GM23338 (cell line): ENCODE measurements around the gene CCDC201. TPM values are rescaled to one million over a fixed set of nuclear protein-coding genes. Genes with fewer than 3 reads are reported as not detected.

ENCODE experiments used
- ATAC-seq: fragments of 200-7000 bp; cut with Tn5 transposase; 3 replicates; pipeline ENCODE4 v1.9.1; 2020
- DNase-seq: peaks from one replicate; pipeline ENCODE4 v3.0.0-alpha.2; 2015; ENCODE audit warnings: low spot score
- H2AFZ ChIP-seq: fragments of 200-600 bp; sonication (generic); 2 replicates; pipeline ENCODE4 v1.8.0; 2016; ENCODE audit warnings: antibody characterized with exemption, mild to moderate bottlenecking, moderate library complexity
- H3F3A ChIP-seq: fragments of 200-600 bp; sonication (generic); replicated peaks from 2 replicates; pipeline ENCODE4 v1.8.0; 2017; ENCODE audit warnings: antibody characterized with exemption, mixed run types, low read depth
- H3K27ac ChIP-seq: fragments of 200-600 bp; sonication (generic); 2 replicates; pipeline ENCODE4 v1.6.1; 2016; ENCODE audit warnings: low read depth
- H3K27me3 ChIP-seq: fragments of 200-600 bp; sonication (generic); 2 replicates; pipeline ENCODE4 v1.8.0; 2016; ENCODE audit warnings: mild to moderate bottlenecking, mixed run types, moderate library complexity; ENCODE audit not compliant: insufficient read depth
- H3K36me3 ChIP-seq: fragments of 200-600 bp; sonication (generic); 2 replicates; pipeline ENCODE4 v1.8.0; 2016; ENCODE audit warnings: mild to moderate bottlenecking; ENCODE audit not compliant: insufficient read depth
- H3K4me1 ChIP-seq: fragments of 200-600 bp; sonication (generic); 2 replicates; pipeline ENCODE4 v1.8.0; 2016; ENCODE audit warnings: mild to moderate bottlenecking, moderate library complexity; ENCODE audit not compliant: insufficient read depth
- H3K4me2 ChIP-seq: fragments of 200-600 bp; sonication (generic); 2 replicates; pipeline ENCODE4 v1.7.1; 2017; ENCODE audit warnings: mixed run types
- H3K4me3 ChIP-seq: fragments of 200-600 bp; sonication (generic); 2 replicates; pipeline ENCODE4 v1.6.1; 2016; ENCODE audit warnings: mixed run types
- H3K79me2 ChIP-seq: fragments of 200-600 bp; sonication (generic); replicated peaks from 2 replicates; pipeline ENCODE4 v1.8.0; 2017; ENCODE audit warnings: mild to moderate bottlenecking; ENCODE audit not compliant: insufficient read depth
- H3K9me2 ChIP-seq: fragments of 200-600 bp; sonication (generic); 2 replicates; pipeline ENCODE4 v1.8.0; 2017; ENCODE audit not compliant: insufficient read depth
- H4K20me1 ChIP-seq: fragments of 200-600 bp; sonication (generic); replicated peaks from 2 replicates; pipeline ENCODE4 v1.8.0; 2017; ENCODE audit warnings: mild to moderate bottlenecking; ENCODE audit not compliant: insufficient read depth
- H3K27ac Mint-ChIP-seq: 2 replicates; pipeline ENCODE4 v1.8.0; 2020; ENCODE audit warnings: inconsistent platforms, mild to moderate bottlenecking, moderate library complexity, mixed read lengths
- H3K27me3 Mint-ChIP-seq: 3 replicates; pipeline ENCODE4 v1.8.0; 2022; ENCODE audit warnings: low read depth, mild to moderate bottlenecking, moderate library complexity, mixed read lengths, inconsistent platforms; ENCODE audit not compliant: insufficient read depth, poor library complexity
- H3K36me3 Mint-ChIP-seq: 3 replicates; pipeline ENCODE4 v1.8.0; 2021; ENCODE audit warnings: low read depth, mild to moderate bottlenecking, inconsistent platforms, moderate library complexity, mixed read lengths
- H3K4me1 Mint-ChIP-seq: 3 replicates; pipeline ENCODE4 v1.8.0; 2020; ENCODE audit warnings: mild to moderate bottlenecking, inconsistent platforms, mixed read lengths
- H3K4me3 Mint-ChIP-seq: 3 replicates; pipeline ENCODE4 v1.8.0; 2021; ENCODE audit warnings: moderate library complexity, mild to moderate bottlenecking, inconsistent platforms, mixed read lengths
- H3K9me3 Mint-ChIP-seq: 3 replicates; pipeline ENCODE4 v1.8.0; 2020; ENCODE audit warnings: moderate library complexity, mild to moderate bottlenecking, inconsistent platforms, mixed read lengths
- CREB1 ChIP-seq: fragments of 250-450 bp; sonication (Bioruptor Pico); IDR thresholded peaks from 2 replicates; pipeline ENCODE4 v1.5.0; 2020; ENCODE audit warnings: low read depth, mild to moderate bottlenecking, moderate library complexity
- CTCF ChIP-seq, 2 experiments: fragments of 200-600 bp in 1 of 2; sonication (generic) in 1 of 2; conservative IDR thresholded peaks; 2 replicates each; pipeline versions ENCODE4 v1.5.1 to v1.6.1; 2016 to 2017; ENCODE audit warnings: antibody characterized with exemption in 2 of 2, low read depth in 2 of 2, mild to moderate bottlenecking in 2 of 2, moderate library complexity in 1 of 2
- ETS1 ChIP-seq: IDR thresholded peaks from 2 replicates; pipeline ENCODE4 v1.6.1; 2016; ENCODE audit warnings: antibody characterized with exemption
- EZH2 ChIP-seq: fragments of 200-600 bp; sonication (generic); IDR thresholded peaks from one replicate; pipeline ENCODE4 v1.8.0; 2017; ENCODE audit warnings: antibody characterized with exemption, mild to moderate bottlenecking, low read depth; ENCODE audit not compliant: unreplicated experiment
- EZH2phosphoT487 ChIP-seq: fragments of 200-600 bp; sonication (generic); IDR thresholded peaks from one replicate; pipeline ENCODE4 v1.8.1; 2018; ENCODE audit warnings: antibody characterized with exemption; ENCODE audit not compliant: unreplicated experiment
- JUNB ChIP-seq: IDR thresholded peaks from one replicate; pipeline ENCODE4 v1.6.1; 2016; ENCODE audit warnings: antibody characterized with exemption; ENCODE audit not compliant: unreplicated experiment
- NANOG ChIP-seq: IDR thresholded peaks from 2 replicates; pipeline ENCODE4 v1.6.1; 2016; ENCODE audit warnings: antibody characterized with exemption, borderline replicate concordance
- POLR2AphosphoS5 ChIP-seq: IDR thresholded peaks from 2 replicates; pipeline ENCODE4 v1.6.1; 2016; ENCODE audit warnings: antibody characterized with exemption, low read depth
- REST ChIP-seq: IDR thresholded peaks from one replicate; pipeline ENCODE4 v1.6.1; 2018; ENCODE audit warnings: antibody characterized with exemption; ENCODE audit not compliant: unreplicated experiment
- STAT1 ChIP-seq: IDR thresholded peaks from one replicate; pipeline ENCODE4 v1.6.1; 2016; ENCODE audit warnings: antibody characterized with exemption; ENCODE audit not compliant: unreplicated experiment
- ZNF114 ChIP-seq: fragments of 250-450 bp; sonication (Bioruptor Pico); IDR thresholded peaks from 2 replicates; pipeline ENCODE4 v1.5.0; 2020; ENCODE audit warnings: mild to moderate bottlenecking, moderate library complexity
- ZNF331 ChIP-seq: fragments of 250-450 bp; sonication (Bioruptor Pico); IDR thresholded peaks from 2 replicates; pipeline ENCODE4 v1.5.0; 2020; ENCODE audit warnings: low read depth, mild to moderate bottlenecking, moderate library complexity
- ZNF462 ChIP-seq: fragments of 250-450 bp; sonication (Bioruptor Pico); IDR thresholded peaks from 2 replicates; pipeline ENCODE4 v1.5.0; 2020; ENCODE audit warnings: mild to moderate bottlenecking, moderate library complexity
- polyA plus RNA-seq: library from polyadenylated mRNA; unstranded; fragments of >200 nt; fragmentation: Nextera tagmentation; extraction: Ambion mirVana; gene quantifications from 2 replicates; pipeline ENCODE4 v1.2.1, GENCODE V29; 2016
- total RNA-seq: library from RNA; depleted of rRNA; stranded (reverse); fragments of >200 nt; shearing (Covaris generic); gene quantifications from 2 replicates; pipeline ENCODE4 v1.2.3, GENCODE V29; 2014

Gene CCDC201
- total and polyA plus RNA-seq, 2 experiments from 2014 or later: not detected

- Histone ChIP-seq H3K27ac (no peak overlapping the region), H3K36me3 (0 out of 2 replicates have a peak, but pooled peaks cover 3% of the 10 kb centered on the region), H4K20me1 (no peaks in the 10 kb centered on the region), H3K9me2 (no peaks in the 10 kb centered on the region), H3K4me2 (no peak overlapping the region), H3K79me2 (no peaks in the 10 kb centered on the region), H3F3A (no peaks in the 10 kb centered on the region), H3K27me3 (no peaks in the 10 kb centered on the region), H3K4me1 (no peaks in the 10 kb centered on the region), H3K4me3 (no peak overlapping the region), H2AFZ (no peak overlapping the region)
- no peak overlapping the region for H3K4me3 Mint-ChIP-seq
- no peak for DNase-seq
- no peak overlapping the region for H3K27ac Mint-ChIP-seq
- H3K27me3 Mint-ChIP-seq: peaks cover 7% of the 10 kb centered on the region
- peaks cover 26% of the 10 kb centered on the region for H3K36me3 Mint-ChIP-seq
- peaks cover 35% of the 10 kb centered on the region for H3K9me3 Mint-ChIP-seq
- peaks cover 5% of the 10 kb centered on the region; the same call in 2 of the 3 replicates for H3K4me1 Mint-ChIP-seq
- ATAC-seq: no peak
- TF ChIP-seq CREB1 (CRISPR knock-in tag) (no peak), STAT1 (no peak), ZNF114 (CRISPR knock-in tag) (no peak), ETS1 (no peak), REST (no peak), CTCF (conservative IDR thresholded peaks at IDR 0.05; ENCODE audit: low read depth in 2 of 2) (no peak), POLR2AphosphoS5 (no peak), ZNF462 (CRISPR knock-in tag) (no peak), EZH2phosphoT487 (no peak), NANOG (no peak), ZNF331 (CRISPR knock-in tag) (no peak), JUNB (no peak), EZH2 (no peak)
Measured at GRCh38 chr7:45880433-45880860, 7.6 kb upstream of the CCDC201 start.
